GM21529 (cell line): ENCODE measurements around the gene TMEM134.
A peak's percentile ranks its signal among the peaks of the same experiment; 100 is the strongest.
"Not testable (repeated sequence)": the region's sequence is repeated elsewhere in the genome, so short reads cannot be mapped to it uniquely, and the experiment has no call there.

Experiments
- ATAC-seq: cut with Tn5 transposase; IDR thresholded peaks from one replicate; pipeline ENCODE4 v1.9.1; 2021; ENCODE audit not compliant: unreplicated experiment

The TMEM134 gene

DNA sequence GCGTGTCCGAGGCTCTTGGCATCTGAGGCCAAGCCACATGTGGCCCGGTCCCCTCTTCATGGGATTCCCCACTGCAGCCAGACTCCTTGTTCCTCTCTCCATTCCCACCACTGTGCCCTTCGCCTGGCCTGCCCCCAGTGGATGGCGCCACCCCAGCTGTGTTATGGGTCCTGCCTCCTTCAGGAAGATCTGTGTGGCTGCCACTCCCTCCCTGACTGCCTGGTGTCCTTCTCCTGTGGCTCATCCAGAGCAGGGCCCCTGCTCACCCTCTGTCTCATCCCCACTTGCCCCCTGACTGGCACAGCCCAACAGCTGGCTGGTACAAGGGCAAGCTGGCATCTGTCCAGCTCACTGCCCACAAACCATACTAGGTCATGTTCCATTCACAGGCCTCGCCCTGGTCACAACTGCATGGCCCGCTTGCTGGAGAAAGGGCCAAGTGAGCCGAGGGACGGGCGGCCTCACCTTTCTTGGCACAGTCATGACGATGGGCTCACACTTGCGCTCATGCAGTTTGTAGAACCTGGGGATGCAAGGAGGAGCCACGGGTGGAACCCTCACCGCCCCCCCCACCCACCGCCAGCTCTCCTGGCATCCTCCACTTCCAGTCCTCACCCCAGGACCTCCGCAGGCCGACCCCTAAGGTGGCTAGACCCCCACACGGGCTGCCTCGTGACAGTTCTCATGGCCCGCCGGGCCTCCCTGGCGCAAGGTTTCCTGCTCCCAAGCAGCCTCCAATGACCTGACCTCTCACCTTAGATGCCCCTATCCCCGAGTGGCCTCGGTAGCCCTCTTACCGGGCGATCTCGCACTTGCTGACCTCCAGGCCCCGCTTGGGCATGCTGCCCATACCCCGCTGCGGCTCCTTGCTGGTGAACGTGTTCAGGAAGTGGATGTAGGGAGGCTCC is 29.5 kb downstream of the TMEM134 start:
- no peak for ATAC-seq

DNA sequence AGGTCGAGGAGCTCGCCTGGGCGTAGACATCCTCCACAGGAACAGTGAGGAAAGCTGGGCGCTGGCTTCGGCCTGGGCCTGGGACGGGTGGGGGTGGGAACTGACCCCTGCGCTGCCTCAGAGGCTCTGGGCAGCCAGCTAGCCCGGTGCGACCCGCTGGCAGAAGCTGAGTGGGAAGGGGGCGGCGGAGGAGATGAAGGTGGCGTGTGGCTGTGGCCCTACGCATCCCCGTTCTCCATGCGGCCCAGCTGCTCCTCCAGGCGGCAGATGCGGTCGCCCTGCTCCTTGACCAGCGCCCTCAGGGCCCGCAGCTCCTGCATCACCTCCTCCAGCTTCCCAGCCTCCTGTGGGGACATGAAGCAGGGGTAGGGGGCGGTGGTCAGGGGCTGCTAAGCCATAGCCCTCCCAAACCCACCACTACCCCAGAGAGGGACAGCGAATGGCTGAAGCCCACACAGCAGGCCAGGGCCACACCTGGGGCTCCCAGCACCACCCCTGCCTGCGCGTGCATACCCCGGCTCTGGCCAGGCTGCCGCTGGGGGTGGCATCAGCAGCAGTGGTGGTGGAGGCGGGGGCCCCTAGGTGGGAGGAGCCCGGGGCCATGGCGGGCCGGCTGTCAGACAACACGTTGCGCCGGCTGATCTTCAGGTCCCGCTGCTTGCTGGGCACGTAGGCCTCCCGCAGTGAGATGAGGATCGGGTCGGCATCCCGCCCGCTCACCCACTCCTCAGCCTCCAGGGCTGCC is 30.7 kb downstream of the TMEM134 start:
- ATAC-seq: peak; percentile 27

DNA sequence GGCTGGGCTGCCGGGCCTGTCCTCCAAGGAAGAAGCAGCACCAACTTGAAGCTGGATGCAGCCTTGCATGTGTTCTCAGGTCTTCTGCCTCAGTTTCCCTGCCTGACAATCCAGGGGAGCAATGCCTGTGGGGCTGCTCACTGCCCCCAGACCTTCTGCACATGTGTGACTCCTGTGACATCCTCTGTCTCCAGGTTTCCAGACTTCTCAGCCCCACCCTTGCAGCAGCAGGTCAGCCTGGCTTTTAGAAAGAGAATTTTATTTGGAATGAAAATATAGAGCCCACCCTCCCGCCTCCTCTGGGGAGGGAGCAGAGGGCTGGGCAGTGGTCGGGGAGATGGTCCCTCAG is 31.3 kb downstream of the TMEM134 start:
- ATAC-seq: no peak

DNA sequence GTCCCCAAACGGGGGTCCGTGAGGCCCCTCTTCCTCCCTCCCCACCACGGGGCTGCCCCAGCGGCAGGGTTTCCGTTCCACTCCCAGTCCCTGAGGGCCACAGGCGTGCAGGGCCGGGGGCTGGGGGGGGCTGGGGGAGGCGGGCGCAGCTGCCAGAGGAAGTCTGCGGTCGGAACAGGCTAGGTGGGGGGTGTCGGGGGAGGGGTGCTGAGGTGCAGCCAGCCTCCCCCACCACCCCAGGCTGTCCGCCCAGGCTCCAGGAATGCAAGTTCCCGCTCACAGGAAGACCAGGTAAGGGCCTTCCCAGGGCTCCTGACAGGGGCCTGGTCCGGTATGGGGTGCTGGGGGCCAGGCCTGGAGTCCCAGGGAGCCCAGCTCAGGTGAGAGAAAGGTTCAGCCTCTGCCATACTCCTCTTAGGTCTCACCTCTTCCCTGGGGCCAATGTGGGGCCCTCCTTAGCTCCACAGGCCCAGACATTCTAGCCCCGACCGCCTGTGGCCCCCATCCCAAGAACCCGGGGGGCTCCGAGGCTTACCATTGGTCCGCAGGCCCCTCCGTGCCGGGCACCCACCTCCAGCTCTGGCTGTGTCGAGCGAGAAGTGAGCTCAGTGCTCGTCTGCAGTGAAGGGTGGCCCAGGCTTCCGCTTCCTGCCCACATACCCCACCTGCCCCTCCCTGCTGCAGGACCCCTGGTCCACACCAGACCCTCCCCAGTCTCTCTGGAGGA is 31.8 kb downstream of the TMEM134 start, which contains the start of gene PTPRCAP:
Gene PTPRCAP (minus strand): TSS at position 601 of the 727 bp plus-strand sequence. CDS start 63 bp downstream, at position 538.
- ATAC-seq: peak; percentile 28

DNA sequence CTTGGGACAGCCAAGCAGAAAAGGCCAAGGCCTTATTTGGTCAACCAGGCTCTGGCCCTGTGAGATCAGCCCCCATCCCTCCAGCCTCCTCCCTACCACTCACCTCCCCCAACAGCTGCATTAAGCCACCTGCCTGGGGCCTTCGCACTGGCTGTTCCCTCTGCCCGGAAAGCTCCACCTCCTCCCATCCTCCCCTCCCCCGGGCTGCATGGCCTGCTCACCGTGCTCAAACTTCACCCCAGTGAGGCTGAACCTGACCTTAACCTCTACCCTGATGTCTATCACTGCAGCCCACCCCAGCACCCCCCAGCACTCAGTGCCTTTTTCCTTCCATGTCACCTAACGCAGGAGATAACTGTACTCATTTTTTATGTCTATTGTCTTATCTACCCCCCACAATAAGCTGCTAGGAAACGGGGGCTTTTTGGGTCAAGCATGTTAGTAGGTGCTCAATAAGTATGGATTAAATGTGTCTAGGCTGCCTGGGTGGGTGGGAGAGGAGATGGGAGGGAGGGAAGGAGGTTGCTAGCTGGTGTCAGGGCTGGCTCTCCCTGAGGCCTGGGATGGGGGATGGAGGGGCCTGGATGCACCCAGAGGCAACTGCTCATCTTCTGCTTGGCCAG is 32.5 kb downstream of the TMEM134 start:
- peak; percentile 34 for ATAC-seq

DNA sequence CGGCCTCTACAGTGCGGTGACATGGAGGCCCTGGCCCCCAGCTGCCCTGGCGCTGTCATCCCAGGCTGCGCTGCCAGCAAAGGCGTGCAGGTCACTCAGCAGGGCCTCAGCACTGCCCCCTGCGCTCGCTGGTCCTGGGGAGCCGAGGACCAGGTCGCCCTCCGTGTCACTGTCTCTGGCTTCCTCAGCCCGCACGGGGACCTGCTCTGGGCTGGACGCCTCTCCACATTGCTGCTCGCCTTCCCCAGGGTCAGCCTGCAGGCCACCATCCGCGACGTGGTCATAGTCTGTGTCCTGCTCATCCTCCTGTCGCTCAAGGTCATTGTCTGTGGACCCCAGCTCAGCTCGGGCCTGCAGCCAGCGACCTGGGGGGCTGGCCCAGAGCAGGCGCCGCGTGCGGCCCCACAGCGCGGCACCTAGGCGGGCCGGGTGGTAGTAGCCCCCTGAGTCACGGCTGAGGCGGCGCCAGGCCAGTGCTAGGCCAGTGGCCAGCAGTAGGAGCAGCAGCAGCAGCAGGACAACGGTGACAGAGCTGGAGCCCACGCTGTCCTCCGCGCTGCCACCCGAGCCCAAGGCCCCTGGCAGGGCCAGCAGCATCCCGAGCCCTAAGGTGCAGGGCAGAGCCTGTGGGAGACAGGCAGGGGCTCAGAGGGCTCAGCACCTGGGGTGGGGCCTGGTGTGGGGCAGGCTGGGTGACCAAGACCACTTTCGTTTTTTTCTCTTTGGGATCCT is 33.2 kb downstream of the TMEM134 start:
- ATAC-seq: no peak

DNA sequence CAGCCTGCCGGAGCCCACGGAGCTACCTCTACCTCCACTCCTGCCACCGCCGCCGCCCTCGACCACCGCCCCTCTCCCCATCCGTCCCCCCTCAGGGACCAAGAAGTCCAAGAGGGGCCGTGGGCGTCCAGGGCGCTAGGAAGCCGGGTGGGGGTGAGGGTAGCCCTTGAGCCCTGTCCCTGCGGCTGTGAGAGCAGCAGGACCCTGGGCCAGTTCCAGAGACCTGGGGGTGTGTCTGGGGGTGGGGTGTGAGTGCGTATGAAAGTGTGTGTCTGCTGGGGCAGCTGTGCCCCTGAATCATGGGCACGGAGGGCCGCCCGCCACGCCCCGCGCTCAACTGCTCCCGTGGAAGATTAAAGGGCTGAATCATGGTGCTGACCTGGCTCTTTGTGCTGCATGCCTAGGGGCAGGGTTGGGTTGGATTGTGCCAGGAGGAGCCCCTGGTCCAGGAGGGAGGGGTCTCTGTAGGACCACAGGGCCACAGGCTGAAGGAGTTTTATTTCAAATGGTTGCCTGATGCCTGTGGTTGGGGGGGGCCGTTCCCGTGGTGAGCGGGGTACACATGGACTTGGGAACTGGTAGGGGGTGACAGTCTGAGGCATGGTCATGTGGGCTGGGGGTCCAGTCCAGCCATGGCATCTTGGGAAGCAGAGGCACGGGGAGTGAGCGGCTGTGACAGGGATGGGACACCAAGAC is 33.9 kb downstream of the TMEM134 start:
- ATAC-seq: no peak

DNA sequence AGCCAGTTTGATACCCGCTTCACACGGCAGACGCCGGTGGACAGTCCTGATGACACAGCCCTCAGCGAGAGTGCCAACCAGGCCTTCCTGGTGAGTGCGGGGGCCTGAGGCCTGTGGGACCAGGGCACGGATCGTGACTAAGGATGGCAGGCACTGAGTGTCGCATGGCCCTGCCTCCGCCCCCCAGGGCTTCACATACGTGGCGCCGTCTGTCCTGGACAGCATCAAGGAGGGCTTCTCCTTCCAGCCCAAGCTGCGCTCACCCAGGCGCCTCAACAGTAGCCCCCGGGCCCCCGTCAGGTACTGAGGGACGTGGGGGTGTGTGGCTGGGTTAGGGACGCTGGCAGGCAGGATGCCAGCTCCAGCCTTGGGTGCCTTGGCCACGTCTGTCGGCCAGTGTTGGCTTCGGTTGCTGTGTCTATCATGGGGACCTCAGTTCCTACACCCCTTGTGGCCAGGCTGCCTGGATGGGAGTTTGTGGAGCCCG is 34.6 kb downstream of the TMEM134 start:
- no peak for ATAC-seq

DNA sequence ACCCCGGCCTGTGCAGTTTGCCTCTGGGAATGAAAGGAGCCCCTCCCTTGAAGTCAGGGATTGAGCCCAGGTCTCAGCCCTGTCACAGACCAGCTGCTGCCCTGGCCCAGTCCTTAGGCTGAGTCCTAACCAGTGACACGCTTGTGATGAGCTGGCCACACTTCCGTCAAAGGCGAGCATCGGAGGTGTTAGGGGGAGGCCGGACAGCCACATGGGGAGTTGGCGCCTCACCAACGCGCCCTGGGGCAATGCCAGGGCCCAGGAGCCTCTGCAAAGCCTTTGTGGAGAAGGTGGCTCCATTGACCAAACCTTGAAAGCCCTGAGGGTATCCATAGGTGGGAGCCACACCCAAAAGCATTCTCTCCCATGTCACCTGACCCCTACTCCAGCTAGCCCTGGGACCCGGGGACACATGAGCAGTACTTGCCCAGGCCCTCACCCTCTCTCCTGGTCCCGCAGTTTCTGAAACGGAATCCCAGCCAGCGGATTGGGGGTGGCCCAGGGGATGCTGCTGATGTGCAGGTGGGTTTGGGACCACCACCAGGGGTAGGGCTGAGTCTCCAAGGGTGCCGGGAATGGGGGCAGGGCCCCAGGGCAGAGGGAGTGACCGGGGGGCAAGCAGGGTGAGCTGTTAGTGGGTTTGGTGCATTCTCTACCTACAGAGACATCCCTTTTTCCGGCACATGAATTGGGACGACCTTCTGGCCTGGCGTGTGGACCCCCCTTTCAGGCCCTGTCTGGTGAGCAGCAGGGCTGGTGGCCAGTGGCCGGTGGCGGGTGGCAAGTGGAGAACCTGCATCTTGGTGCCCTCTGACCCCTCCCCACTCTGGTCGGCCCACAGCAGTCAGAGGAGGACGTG is 35.3 kb downstream of the TMEM134 start:
- no peak for ATAC-seq

DNA sequence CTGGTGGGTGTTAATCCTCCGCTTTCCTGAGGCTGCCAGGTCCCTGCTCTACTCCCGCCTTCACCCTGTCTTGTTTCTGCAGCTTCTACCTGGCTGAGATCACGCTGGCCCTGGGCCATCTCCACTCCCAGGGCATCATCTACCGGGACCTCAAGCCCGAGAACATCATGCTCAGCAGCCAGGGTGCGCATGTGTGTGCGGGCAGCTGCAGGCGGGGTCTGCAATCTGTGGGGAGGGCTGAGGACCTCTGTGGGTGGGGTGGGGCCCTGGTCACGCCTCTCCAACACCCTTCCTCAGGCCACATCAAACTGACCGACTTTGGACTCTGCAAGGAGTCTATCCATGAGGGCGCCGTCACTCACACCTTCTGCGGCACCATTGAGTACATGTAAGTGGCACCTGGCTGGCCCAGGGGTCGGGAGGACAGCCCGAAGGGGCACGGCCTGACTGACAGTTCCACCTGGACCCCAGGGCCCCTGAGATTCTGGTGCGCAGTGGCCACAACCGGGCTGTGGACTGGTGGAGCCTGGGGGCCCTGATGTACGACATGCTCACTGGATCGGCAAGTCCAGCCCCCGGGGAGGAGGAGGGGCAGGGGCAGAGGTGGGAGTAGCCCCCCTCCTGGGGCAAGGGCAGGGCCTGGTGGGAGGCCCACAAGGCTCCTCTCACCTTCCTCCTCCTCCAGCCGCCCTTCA is 36.2 kb downstream of the TMEM134 start:
- no peak for ATAC-seq

DNA sequence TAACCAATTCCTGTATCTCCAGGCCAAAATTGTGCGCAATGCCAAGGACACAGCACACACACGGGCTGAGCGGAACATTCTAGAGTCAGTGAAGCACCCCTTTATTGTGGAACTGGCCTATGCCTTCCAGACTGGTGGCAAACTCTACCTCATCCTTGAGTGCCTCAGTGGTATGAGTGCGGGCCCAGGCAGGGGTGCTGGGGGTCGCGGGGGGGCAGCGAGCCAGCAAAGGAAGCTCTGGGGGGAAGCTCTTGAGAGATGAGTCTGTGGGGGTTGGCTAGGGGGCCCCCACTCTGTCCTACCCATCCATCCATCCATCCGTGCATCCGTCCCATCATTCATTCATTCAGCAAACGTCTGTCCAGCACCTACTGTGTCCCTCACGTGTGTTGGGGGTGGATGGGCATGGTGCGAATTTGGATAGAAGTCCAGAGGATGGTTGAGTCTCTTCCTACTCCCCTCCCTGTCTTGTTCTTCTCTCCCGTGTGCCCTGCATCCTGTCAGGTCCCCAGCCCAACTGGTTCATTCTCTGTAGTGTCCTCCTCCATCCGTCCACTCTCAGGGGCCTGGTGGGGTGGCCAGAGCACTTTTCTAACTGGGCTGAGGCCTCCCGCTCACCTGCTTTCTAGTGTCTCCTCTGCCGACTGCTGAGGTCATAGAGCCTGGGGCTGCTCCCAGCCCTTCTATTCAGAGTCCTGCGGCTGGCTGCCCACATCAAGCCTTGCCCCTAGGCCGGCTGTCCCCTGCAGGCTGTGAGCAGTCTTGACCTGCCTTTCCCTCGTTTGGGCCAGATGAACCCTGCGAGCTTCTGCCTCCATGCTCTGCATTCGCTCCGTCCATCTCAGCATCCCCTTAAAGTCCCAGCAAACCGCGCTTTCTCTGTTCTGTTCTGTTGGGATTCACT is 37.5 kb downstream of the TMEM134 start:
- no peak for ATAC-seq

DNA sequence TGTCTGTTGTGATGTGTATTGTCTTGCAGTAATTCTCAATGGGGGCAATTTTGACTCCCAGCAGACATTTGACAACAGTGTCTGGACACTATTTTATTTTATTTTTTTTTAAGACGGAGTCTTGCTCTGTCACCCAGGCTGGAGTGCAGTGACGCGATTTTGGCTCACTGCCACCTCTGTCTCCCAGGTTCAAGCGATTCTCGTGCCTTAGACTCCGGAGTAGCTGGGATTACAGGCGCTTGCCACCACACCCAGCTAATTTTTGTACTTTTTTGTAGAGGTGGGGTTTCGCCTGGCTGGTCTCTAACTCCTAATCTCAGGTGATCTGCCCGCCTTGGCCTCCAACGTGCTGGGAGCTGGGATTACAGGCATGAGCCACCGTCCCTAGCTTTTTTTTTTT is 39.3 kb downstream of the TMEM134 start:
- ATAC-seq: no peak

DNA sequence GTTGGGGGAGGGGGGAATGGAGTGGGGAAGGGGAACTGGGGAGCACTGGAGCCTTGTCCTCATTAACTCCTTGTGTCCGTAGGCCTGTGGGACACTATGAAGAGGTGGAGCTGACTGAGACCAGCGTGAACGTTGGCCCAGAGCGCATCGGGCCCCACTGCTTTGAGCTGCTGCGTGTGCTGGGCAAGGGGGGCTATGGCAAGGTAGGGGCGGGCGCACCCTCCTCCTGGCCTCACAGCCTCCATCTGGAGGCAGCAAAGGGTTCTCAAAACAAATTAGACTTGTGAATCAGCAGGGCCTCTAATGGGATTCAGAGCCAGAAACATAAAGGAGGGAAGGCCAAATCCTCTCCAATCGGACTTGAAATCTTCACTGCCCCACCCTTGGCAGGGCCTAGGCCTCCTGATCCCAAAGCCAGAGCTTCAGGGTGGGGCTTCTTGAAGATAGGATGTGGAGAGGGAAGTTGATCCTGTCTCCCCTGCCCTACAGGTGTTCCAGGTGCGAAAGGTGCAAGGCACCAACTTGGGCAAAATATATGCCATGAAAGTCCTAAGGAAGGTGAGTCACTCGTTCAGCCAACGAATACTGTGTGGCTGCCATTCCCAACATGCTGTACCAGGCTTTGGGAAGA is 39.9 kb downstream of the TMEM134 start:
- ATAC-seq: no peak

DNA sequence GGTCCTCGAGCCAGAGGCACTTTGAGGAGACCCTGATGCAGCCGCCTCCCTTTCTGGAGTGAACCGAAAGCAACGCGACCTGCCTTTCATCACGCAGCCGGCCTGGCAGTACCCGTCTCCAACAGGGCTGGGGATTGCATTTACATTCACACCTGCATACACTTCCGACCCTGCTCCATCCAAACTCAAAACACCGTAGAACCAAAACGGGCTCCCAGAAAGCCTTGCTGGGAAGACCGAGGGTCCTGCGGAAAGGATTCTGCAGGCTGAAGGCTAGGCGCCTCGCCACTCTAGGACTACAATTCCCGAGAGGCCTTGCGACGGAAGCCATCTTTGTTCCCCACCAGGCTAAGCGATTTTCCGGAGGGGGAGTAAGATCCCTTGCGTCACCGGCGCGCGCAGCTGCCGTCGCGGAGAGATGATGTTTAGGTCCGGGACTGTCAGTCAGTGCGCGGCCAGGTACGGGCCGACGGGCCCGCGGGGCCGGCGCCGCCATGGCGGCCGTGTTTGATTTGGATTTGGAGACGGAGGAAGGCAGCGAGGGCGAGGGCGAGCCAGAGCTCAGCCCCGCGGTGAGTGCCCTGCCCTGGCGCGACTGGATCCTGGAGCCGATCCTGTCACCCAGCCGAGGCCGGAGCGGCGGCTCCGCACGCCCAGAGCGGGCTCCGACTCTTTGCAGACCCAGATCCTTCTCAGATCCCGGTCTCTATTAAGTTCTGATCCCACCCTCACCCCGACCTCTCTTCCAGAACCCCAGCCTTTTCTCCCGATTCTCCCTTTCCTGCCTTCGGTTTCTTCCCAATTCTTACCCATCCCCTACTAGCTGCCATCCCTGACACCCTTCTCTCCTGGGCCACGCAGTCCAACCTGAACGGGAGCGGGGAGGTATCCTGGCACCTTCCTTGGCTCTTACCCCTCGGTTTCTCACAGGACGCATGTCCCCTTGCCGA is 40.7 kb downstream of the TMEM134 start, which contains the start of gene RPS6KB2:
Gene RPS6KB2 (plus strand): TSS at position 443 of the 950 bp plus-strand sequence. CDS start 52 bp downstream, at position 495.
- ATAC-seq: peak; percentile 79

DNA sequence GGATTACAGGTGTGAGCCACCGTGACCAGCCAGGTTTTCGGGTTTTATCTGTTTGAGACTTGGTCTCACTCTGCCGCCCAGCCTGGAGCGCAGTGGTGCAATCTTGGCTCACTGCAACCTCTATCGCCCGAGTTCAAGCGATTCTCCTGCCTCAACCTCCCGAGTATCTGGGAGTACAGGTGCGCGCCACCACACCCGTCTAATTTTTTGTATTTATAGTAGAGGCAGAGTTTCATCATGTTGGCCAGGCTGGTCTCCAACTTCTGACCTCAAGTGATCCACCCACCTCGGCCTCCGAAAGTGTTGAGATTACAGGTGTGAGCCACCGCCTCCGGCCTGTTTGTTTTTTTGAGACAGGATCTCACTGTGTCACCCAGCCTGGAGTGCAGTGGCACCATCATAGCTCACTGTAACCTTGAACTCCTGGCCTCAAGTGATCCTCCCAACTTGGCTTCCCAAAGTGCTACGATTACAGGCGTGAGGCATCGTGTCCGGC is 41.6 kb downstream of the TMEM134 start:
- ATAC-seq: not testable (repeated sequence)
